Panc1 (cell line): ENCODE data around the gene C12orf75. TPM values are rescaled to one million over a fixed set of nuclear protein-coding genes. Genes with fewer than 3 reads are reported as not detected.

Experiments used
- ATAC-seq: fragments of 200-7000 bp; cut with Tn5 transposase; 2 replicates; pipeline ENCODE4 v1.9.1; 2020; ENCODE audit warnings: mild to moderate bottlenecking, moderate library complexity
- BruUV-seq: library from RNA; stranded (reverse); fragments of 400-500 nt; replicated peaks from 2 replicates; lab custom pipeline; 2021; lab: Mats Ljungman, UMichigan
- CTCF ChIA-PET: fragments of 300-600 bp; sonication (Branson Sonifier 250); formaldehyde crosslinking; loops from one replicate; lab custom pipeline; 2022; ENCODE audit warnings: antibody characterized with exemption; lab: Charles Lee
- POLR2A ChIA-PET: fragments of 300-600 bp; sonication (Branson Sonifier 250); formaldehyde crosslinking; loops from one replicate; lab custom pipeline; 2022; ENCODE audit warnings: antibody characterized with exemption; lab: Charles Lee
- DNase-seq: peaks from one replicate; pipeline ENCODE4 v3.0.0-alpha.2; 2010; ENCODE audit warnings: low read depth, low spot score
- H3K27ac ChIP-seq: 2 replicates; pipeline ENCODE4 v1.5.1; 2011; ENCODE audit warnings: mild to moderate bottlenecking, low read length, inconsistent platforms
- H3K27me3 ChIP-seq: fragments of 200-500 bp; sonication (Bioruptor generic); 2 replicates; pipeline ENCODE4 v1.6.0; 2014; ENCODE audit warnings: low read length, inconsistent platforms; ENCODE audit not compliant: control insufficient read depth, insufficient read depth
- H3K36me3 ChIP-seq: fragments of 200-500 bp; sonication (Bioruptor generic); 2 replicates; pipeline ENCODE4 v1.5.1; 2014; ENCODE audit warnings: inconsistent platforms, mild to moderate bottlenecking, low read length, moderate library complexity; ENCODE audit not compliant: control insufficient read depth, insufficient read depth
- H3K4me1 ChIP-seq: 2 replicates; pipeline ENCODE4 v1.5.1; 2011; ENCODE audit warnings: inconsistent platforms, mild to moderate bottlenecking, low read length, moderate library complexity; ENCODE audit not compliant: control insufficient read depth, insufficient read depth
- H3K4me3 ChIP-seq, 2 experiments: 2 replicates each; pipeline ENCODE4 v1.5.1; 2011 to 2012; ENCODE audit warnings: low read depth in 2 of 2, low read length in 2 of 2, mild to moderate bottlenecking in 2 of 2, inconsistent platforms in 1 of 2, moderate library complexity in 1 of 2
- H3K9me3 ChIP-seq: fragments of 200-500 bp; sonication (Bioruptor generic); 2 replicates; pipeline ENCODE4 v1.5.1; 2014; ENCODE audit warnings: low read depth, mild to moderate bottlenecking, inconsistent platforms, low read length, moderate library complexity; ENCODE audit not compliant: control insufficient read depth, insufficient read depth
- CTCF ChIP-seq: fragments of 450-650 bp; IDR thresholded peaks from 2 replicates; pipeline ENCODE4 v1.5.1; 2017; ENCODE audit warnings: mild to moderate bottlenecking
- POLR2AphosphoS5 ChIP-seq: IDR thresholded peaks from 2 replicates; pipeline ENCODE4 v1.6.1; 2012; ENCODE audit warnings: mild to moderate bottlenecking, low read depth, low read length, moderate library complexity
- REST ChIP-seq, 2 experiments: IDR thresholded peaks; 2 replicates each; pipeline ENCODE4 v1.6.1; 2011 to 2012; ENCODE audit warnings: low read depth in 2 of 2, control low read depth in 1 of 2, low read length in 1 of 2, mild to moderate bottlenecking in 1 of 2, moderate library complexity in 1 of 2; ENCODE audit not compliant: insufficient read depth in 1 of 2
- SIN3A ChIP-seq: IDR thresholded peaks from 2 replicates; pipeline ENCODE4 v1.6.1; 2012; ENCODE audit warnings: low read depth, mild to moderate bottlenecking, low read length, moderate library complexity, borderline replicate concordance; ENCODE audit not compliant: insufficient read depth
- TCF7L2 ChIP-seq: IDR thresholded peaks from 2 replicates; pipeline ENCODE4 v1.6.1; 2011; ENCODE audit warnings: mild to moderate bottlenecking, low read depth, low read length, inconsistent platforms
- in situ Hi-C: cut with HindIII; loops from 2 replicates; pipeline ENCODE4 v1.10.0; 2016; ENCODE audit warnings: low sequenced_read_pairs, low pct_unique_long_range_greater_than_20kb
- intact Hi-C: fragments of 100-400 bp; cut with micrococcal nuclease; formaldehyde crosslinking; loops from one replicate; pipeline ENCODE4 v1.10.0; 2022; ENCODE audit not compliant: unreplicated experiment
- total RNA-seq: library from RNA; stranded (reverse); gene quantifications from one replicate; pipeline ENCODE4 v1.2.1, GENCODE V29; 2021; ENCODE audit not compliant: unreplicated experiment

The C12orf75 gene
- total RNA-seq, 1 experiment from 2014 or later = 132 TPM

GRCh38 chr12:105363890-105364289 is 33.4 kb downstream of the C12orf75 start:
- Histone ChIP-seq H3K27ac (no peak overlapping the region), H3K4me3 (no peak overlapping the region), H3K4me1 (no peaks in the 10 kb centered on the region), H3K27me3 (no peaks in the 10 kb centered on the region), H3K9me3 (no peaks in the 10 kb centered on the region), H3K36me3 (no peaks in the 10 kb centered on the region; the same call in 1 of the 2 replicates)
- TF ChIP-seq POLR2AphosphoS5 (no peak), SIN3A (no peak), CTCF (no peak), TCF7L2 (no peak), REST (IDR thresholded peaks at IDR 0.05; ENCODE audit: insufficient read depth in 1 of 2, low read depth in 2 of 2, low read length in 1 of 2) (no peak)
- ChIA-PET POLR2A (no interaction called here), CTCF (no interaction called here)
- intact Hi-C loops = no loop called here
- BruUV-seq = no TSS peak
- DNase-seq (no peak), ATAC-seq (no peak)
- in situ Hi-C loops = no loop called here

GRCh38 chr12:105365231-105365630 is 34.7 kb downstream of the C12orf75 start:
- POLR2A ChIA-PET = no interaction called here

More at GRCh38 chr12:105365231-105365630, 34.7 kb downstream of the C12orf75 start:
- no peak overlapping the region for H3K4me3 ChIP-seq
- TF ChIP-seq SIN3A = no peak
- TF ChIP-seq POLR2AphosphoS5 = no peak
- no peak for TF ChIP-seq CTCF
- no peak for TF ChIP-seq REST (IDR thresholded peaks at IDR 0.05; ENCODE audit: insufficient read depth in 1 of 2, low read depth in 2 of 2, low read length in 1 of 2)
- no peaks in the 10 kb centered on the region for H3K27me3 ChIP-seq
- intact Hi-C loops (no loop called here), in situ Hi-C loops (no loop called here)
- CTCF ChIA-PET = no interaction called here
- H3K36me3 ChIP-seq = no peaks in the 10 kb centered on the region; the same call in 1 of the 2 replicates
- ATAC-seq (no peak), DNase-seq (no peak)
- H3K9me3 ChIP-seq = no peaks in the 10 kb centered on the region
- no peaks in the 10 kb centered on the region for H3K4me1 ChIP-seq
- no peak overlapping the region for H3K27ac ChIP-seq
- BruUV-seq = no TSS peak
